B cell (primary cell): ENCODE measurements around the gene POGZ. TPM values are rescaled to one million over a fixed set of nuclear protein-coding genes. Genes with fewer than 3 reads are reported as not detected.

Experiments used
- ATAC-seq: fragments of 200-7000 bp; cut with Tn5 transposase; one replicate; pipeline ENCODE4 v1.10.0; 2021; ENCODE audit warnings: low read depth, mild to moderate bottlenecking, moderate number of reproducible peaks, moderate library complexity
- CTCF ChIA-PET: fragments of 350-600 bp; sonication (Branson Sonifier 250); formaldehyde crosslinking; loops from one replicate; lab custom pipeline; 2021; ENCODE audit warnings: antibody characterized with exemption, inconsistent platforms; lab: Charles Lee
- POLR2A ChIA-PET: fragments of 350-600 bp; sonication (Branson Sonifier 250); formaldehyde crosslinking; loops from one replicate; lab custom pipeline; 2021; ENCODE audit warnings: antibody characterized with exemption; lab: Charles Lee
- DNase-seq: peaks from one replicate; pipeline ENCODE4 v3.0.0; 2013
- H2AFZ ChIP-seq: 2 replicates; pipeline ENCODE4 v1.6.1; 2012; ENCODE audit warnings: mild to moderate bottlenecking, low read depth, low read length; ENCODE audit not compliant: insufficient read depth, poor library complexity, severe bottlenecking
- H3K27ac ChIP-seq, 2 donors: 1 replicate in 1 of 2; 2 replicates in 1 of 2; pipeline ENCODE4 v1.5.1; 2012 to 2013; ENCODE audit warnings: low read length in 2 of 2, mild to moderate bottlenecking in 2 of 2, moderate library complexity in 1 of 2
- H3K27me3 ChIP-seq, 4 experiments: fragments of 200-600 bp in 1 of 4; sonication (generic) in 1 of 4; replicated peaks in 1 of 4; 1 replicate in 2 of 4; 2 replicates in 2 of 4; pipeline versions ENCODE4 v1.6.1 to v1.7.0; 2013 to 2016; ENCODE audit warnings: low read length in 3 of 4, mild to moderate bottlenecking in 2 of 4, mixed read lengths in 1 of 4, moderate library complexity in 1 of 4; ENCODE audit not compliant: insufficient read depth in 4 of 4, control insufficient read depth in 3 of 4; ENCODE audit errors: control extremely low read depth in 1 of 4
- H3K36me3 ChIP-seq, 2 experiments: replicated peaks in 1 of 2; 1 replicate in 1 of 2; 2 replicates in 1 of 2; pipeline versions ENCODE4 v1.6.1 to v1.7.1; 2013; ENCODE audit warnings: low read length in 1 of 2; ENCODE audit not compliant: insufficient read depth in 2 of 2, control insufficient read depth in 1 of 2; ENCODE audit errors: control extremely low read depth in 1 of 2, extremely low read depth in 1 of 2
- H3K4me1 ChIP-seq, 2 donors: fragments of 200-600 bp in 1 of 2; sonication (generic) in 1 of 2; 1 replicate in 1 of 2; 2 replicates in 1 of 2; pipeline versions ENCODE4 v1.5.1 to v1.6.1; 2013 to 2017; ENCODE audit warnings: low read length in 2 of 2; ENCODE audit not compliant: control insufficient read depth in 2 of 2, insufficient read depth in 2 of 2
- H3K4me2 ChIP-seq: replicated peaks from 2 replicates; pipeline ENCODE3; 2012; ENCODE audit warnings: mild to moderate bottlenecking, low read depth, low read length; ENCODE audit not compliant: poor library complexity, severe bottlenecking
- H3K4me3 ChIP-seq, 5 experiments: fragments of 200-600 bp in 1 of 5; sonication (generic) in 1 of 5; 1 replicate in 3 of 5; 2 replicates in 2 of 5; pipeline versions ENCODE4 v1.5.1 to v1.7.0; 2011 to 2016; ENCODE audit warnings: low read length in 4 of 5, mild to moderate bottlenecking in 4 of 5, low read depth in 2 of 5, control low read depth in 1 of 5, moderate library complexity in 1 of 5; ENCODE audit not compliant: insufficient read depth in 1 of 5; ENCODE audit errors: control extremely low read depth in 1 of 5, extremely low read depth in 1 of 5
- H3K79me2 ChIP-seq: fragments of 200-600 bp; sonication (generic); one replicate; pipeline ENCODE4 v1.6.0; 2016; ENCODE audit warnings: low read length; ENCODE audit not compliant: control insufficient read depth, insufficient read depth
- H3K9ac ChIP-seq: fragments of 200-600 bp; sonication (generic); 2 replicates; pipeline ENCODE4 v1.6.1; 2017; ENCODE audit warnings: mild to moderate bottlenecking, low read length, moderate library complexity
- H3K9me3 ChIP-seq, 3 donors: one replicate each; pipeline versions ENCODE4 v1.6.1 to v1.7.1; 2013; ENCODE audit warnings: low read length in 2 of 3; ENCODE audit not compliant: control insufficient read depth in 2 of 3, insufficient read depth in 1 of 3; ENCODE audit errors: control extremely low read depth in 1 of 3
- H4K20me1 ChIP-seq: 2 replicates; pipeline ENCODE4 v1.6.0; 2012; ENCODE audit warnings: mild to moderate bottlenecking, low read length; ENCODE audit not compliant: insufficient read depth, control insufficient read depth, poor library complexity, severe bottlenecking
- H3K27ac Mint-ChIP-seq: one replicate; pipeline ENCODE4 v1.8.0; 2021; ENCODE audit warnings: mixed read lengths
- H3K27me3 Mint-ChIP-seq: one replicate; pipeline ENCODE4 v1.8.0; 2021; ENCODE audit warnings: mixed read lengths
- H3K4me1 Mint-ChIP-seq: one replicate; pipeline ENCODE4 v1.8.0; 2021; ENCODE audit warnings: mixed read lengths
- H3K4me3 Mint-ChIP-seq: one replicate; pipeline ENCODE4 v1.8.0; 2021; ENCODE audit warnings: mixed read lengths
- H3K9me3 Mint-ChIP-seq: one replicate; pipeline ENCODE4 v1.8.0; 2022; ENCODE audit warnings: mixed read lengths; ENCODE audit not compliant: insufficient read depth
- CTCF ChIP-seq: fragments of 200-600 bp; IDR thresholded peaks from one replicate; pipeline ENCODE4 v1.8.0; 2022; ENCODE audit warnings: antibody characterized with exemption, mild to moderate bottlenecking
- EZH2 ChIP-seq: IDR thresholded peaks from 2 replicates; pipeline ENCODE4 v1.6.1; 2012; ENCODE audit warnings: borderline replicate concordance, low read depth, mild to moderate bottlenecking, moderate library complexity, low read length; ENCODE audit not compliant: insufficient read depth, poor library complexity, severe bottlenecking
- WGBS: methylation state at CpG from one replicate; pipeline ENCODE4 v1.1.5; 2013; ENCODE audit warnings: missing lambda C conversion rate; ENCODE audit not compliant: insufficient coverage; 5-methylcytosine and 5-hydroxymethylcytosine counted together
- intact Hi-C: fragments of 100-400 bp; cut with micrococcal nuclease; formaldehyde crosslinking; loops from one replicate; pipeline ENCODE4 v1.10.0; 2022
- polyA plus RNA-seq: library from polyadenylated mRNA; depleted of rRNA; stranded (reverse); fragments of >200 nt; gene quantifications from 2 replicates; pipeline ENCODE4 v1.2.3, GENCODE V29; 2012
- total RNA-seq, 2 donors: library from RNA; stranded (reverse); fragments of 120-200 nt in 1 of 2; gene quantifications; 1 replicate in 1 of 2; 2 replicates in 1 of 2; pipeline versions ENCODE4 v1.2.3 to v1.2.4, GENCODE V29; 2013 to 2022

The POGZ gene
- total and polyA plus RNA-seq, 2 donors (not counting 1 experiment from before 2014, with no cell fraction given), result 50.2 to 194 TPM

- Histone ChIP-seq H3K4me2 (no peak overlapping the region), H3K27ac (no peak overlapping the region), H3K9ac (no peak overlapping the region), H3K9me3 (peaks cover 0 to 1% (median 0%) of the 10 kb centered on the region in 3 donors), H3K4me1 (peaks cover 0 to 4% of the 10 kb centered on the region in 2 donors), H4K20me1 (no peaks in the 10 kb centered on the region), H3K4me3 (no peak overlapping the region), H3K36me3 (no peaks in the 10 kb centered on the region), H3K79me2 (no peaks in the 10 kb centered on the region), H3K27me3 (peaks cover 0 to 5% (median 0%) of the 10 kb centered on the region in 4 experiments), H2AFZ (no peak overlapping the region)
- DNase-seq (no peak), ATAC-seq (no peak)
- TF ChIP-seq EZH2 (no peak), CTCF (no peak)
- Mint-ChIP-seq H3K4me3 (no peak overlapping the region), H3K27ac (no peak overlapping the region), H3K27me3 (no peaks in the 10 kb centered on the region), H3K9me3 (no peaks in the 10 kb centered on the region), H3K4me1 (no peaks in the 10 kb centered on the region)
- no CpG with 5 or more reads among the region's 8 CpGs for WGBS
- ChIA-PET CTCF (no interaction called here), POLR2A (no interaction called here)
- intact Hi-C loops, result no loop called here
Measured at GRCh38 chr1:151367658-151368392, 91.5 kb downstream of the POGZ start.

- DNase-seq, result no peak
- H3K4me1 ChIP-seq, result peaks cover 0 to under 1% of the 10 kb centered on the region in 2 donors
- no peak overlapping the region for H3K4me3 Mint-ChIP-seq
- H4K20me1 ChIP-seq, result no peaks in the 10 kb centered on the region
- peaks cover 0 to 9% (median 7%) of the 10 kb centered on the region in 3 donors for H3K9me3 ChIP-seq
- TF ChIP-seq CTCF (no peak), EZH2 (no peak)
- no peak overlapping the region for H3K27ac ChIP-seq
- no peaks in the 10 kb centered on the region for H3K9me3 Mint-ChIP-seq
- H3K4me2 ChIP-seq, result no peak overlapping the region
- H3K4me1 Mint-ChIP-seq, result no peaks in the 10 kb centered on the region
- POLR2A ChIA-PET, result interaction anchor here (0.5 kb wide), 1 partner anchor 16 kb away, joined by 4 read pairs; no protein-coding TSS in a partner anchor
- no peak overlapping the region for H3K4me3 ChIP-seq
- no peak overlapping the region for H2AFZ ChIP-seq
- no peak overlapping the region for H3K27ac Mint-ChIP-seq
- no peaks in the 10 kb centered on the region for H3K36me3 ChIP-seq
- ATAC-seq, result no peak
- intact Hi-C loops, result no loop called here
- H3K9ac ChIP-seq, result no peak overlapping the region
- H3K79me2 ChIP-seq, result no peaks in the 10 kb centered on the region
- no peaks in the 10 kb centered on the region for H3K27me3 Mint-ChIP-seq
- CTCF ChIA-PET, result interaction anchor here (0.5 to 0.9 kb wide), 4 partner anchors 15 to 146 kb away, joined by 3 read pairs; no protein-coding TSS in a partner anchor
- WGBS, result 91% methylated on average over 3 of the region's 4 CpGs
- H3K27me3 ChIP-seq, result peaks cover 0 to 5% (median 0%) of the 10 kb centered on the region in 4 experiments
Measured at GRCh38 chr1:151364996-151365395, 94.3 kb downstream of the POGZ start.
